ENCODE measurements around the gene ADGRL1. TPM values are rescaled to one million over a fixed set of nuclear protein-coding genes. Genes with fewer than 3 reads are reported as not detected.
A peak's percentile ranks its signal among the peaks of the same experiment; 100 is the strongest.
"Not testable (repeated sequence)": the region's sequence is repeated elsewhere in the genome, so short reads cannot be mapped to it uniquely, and the experiment has no call there.

Gene ADGRL1
- total and polyA plus RNA-seq, 8 donors, result 6.0 to 24.5 (median 13.3) TPM

DNA sequence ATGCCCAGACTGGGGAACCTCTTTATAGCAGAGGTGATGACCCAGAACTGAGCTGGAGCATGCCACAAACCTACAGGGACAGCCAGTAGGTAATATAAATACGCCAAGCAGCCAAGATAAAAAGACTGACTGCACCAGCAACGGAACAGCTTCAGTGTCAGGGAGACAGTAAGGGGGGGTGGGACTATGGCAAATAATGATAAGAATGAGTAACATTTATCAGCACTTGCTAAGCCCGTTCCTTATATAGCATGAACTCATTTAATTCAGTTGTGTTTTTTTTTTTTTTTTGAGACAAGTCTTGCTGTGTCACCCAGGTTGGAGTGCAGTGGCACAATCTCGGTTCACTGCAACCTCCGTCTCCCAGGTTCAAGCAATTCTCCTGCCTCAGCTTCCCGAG, 20.5 kb upstream of the ADGRL1 start:
- DNase-seq; H3K9me3 ChIP-seq; H3K36me3 ChIP-seq; intact Hi-C loops (cut with DNase I; ENCODE audit: low total_unique reads); H3K27me3 ChIP-seq; H3K4me1 ChIP-seq; H3K4me3 ChIP-seq: not testable (repeated sequence)
- WGBS, 5 donors, result 37 to 75% (median 60%) methylated on average over 6 of the region's 6 CpGs
- peak overlapping the region in 1 of 5 donors; percentile 14 for H3K27ac ChIP-seq

DNA sequence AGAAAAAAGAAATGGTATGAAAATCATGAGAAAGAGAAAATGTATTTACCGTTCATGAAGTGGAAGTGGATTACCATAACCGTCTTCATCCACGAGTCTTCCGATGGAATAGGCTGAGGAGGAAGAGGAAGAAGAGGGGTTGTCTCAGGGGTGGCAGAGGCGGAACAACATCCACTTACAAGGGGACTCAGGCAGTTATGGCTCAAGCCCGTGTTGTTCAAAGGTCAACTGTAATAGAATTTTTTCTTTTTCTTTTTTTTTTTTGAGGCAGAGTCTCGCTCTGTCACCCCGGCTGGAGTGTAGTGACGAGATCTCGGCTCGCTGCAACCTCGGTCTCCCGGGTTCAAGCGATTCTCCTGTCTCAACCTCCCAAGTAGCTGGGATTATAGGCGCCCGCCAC, 16.9 kb upstream of the ADGRL1 start:
- no peak for TF ChIP-seq EP300 (IDR thresholded peaks at IDR 0.05)
- TF ChIP-seq POLR2AphosphoS5 (IDR thresholded peaks at IDR 0.05), result no peak
- TF ChIP-seq, protein P1, sequence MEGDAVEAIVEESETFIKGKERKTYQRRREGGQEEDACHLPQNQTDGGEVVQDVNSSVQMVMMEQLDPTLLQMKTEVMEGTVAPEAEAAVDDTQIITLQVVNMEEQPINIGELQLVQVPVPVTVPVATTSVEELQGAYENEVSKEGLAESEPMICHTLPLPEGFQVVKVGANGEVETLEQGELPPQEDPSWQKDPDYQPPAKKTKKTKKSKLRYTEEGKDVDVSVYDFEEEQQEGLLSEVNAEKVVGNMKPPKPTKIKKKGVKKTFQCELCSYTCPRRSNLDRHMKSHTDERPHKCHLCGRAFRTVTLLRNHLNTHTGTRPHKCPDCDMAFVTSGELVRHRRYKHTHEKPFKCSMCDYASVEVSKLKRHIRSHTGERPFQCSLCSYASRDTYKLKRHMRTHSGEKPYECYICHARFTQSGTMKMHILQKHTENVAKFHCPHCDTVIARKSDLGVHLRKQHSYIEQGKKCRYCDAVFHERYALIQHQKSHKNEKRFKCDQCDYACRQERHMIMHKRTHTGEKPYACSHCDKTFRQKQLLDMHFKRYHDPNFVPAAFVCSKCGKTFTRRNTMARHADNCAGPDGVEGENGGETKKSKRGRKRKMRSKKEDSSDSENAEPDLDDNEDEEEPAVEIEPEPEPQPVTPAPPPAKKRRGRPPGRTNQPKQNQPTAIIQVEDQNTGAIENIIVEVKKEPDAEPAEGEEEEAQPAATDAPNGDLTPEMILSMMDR (IDR thresholded peaks at IDR 0.05), result no peak
- TF ChIP-seq POLR2A (IDR thresholded peaks at IDR 0.05), result no peak
- no peak for DNase-seq
- Histone ChIP-seq H3K36me3 (no peaks in the 10 kb centered on the region), H3K27ac (no peak overlapping the region), H3K27me3 (no peaks in the 10 kb centered on the region), H3K4me1 (peaks cover 0 to 10% (median 3%) of the 10 kb centered on the region in 4 donors), H3K9me3 (no peaks in the 10 kb centered on the region), H3K4me3 (no peak overlapping the region)
- intact Hi-C loops (cut with DNase I; ENCODE audit: low total_unique reads), result no loop called here
- WGBS, 5 donors, result 83 to 93% (median 89%) methylated on average over 16 of the region's 16 CpGs

DNA sequence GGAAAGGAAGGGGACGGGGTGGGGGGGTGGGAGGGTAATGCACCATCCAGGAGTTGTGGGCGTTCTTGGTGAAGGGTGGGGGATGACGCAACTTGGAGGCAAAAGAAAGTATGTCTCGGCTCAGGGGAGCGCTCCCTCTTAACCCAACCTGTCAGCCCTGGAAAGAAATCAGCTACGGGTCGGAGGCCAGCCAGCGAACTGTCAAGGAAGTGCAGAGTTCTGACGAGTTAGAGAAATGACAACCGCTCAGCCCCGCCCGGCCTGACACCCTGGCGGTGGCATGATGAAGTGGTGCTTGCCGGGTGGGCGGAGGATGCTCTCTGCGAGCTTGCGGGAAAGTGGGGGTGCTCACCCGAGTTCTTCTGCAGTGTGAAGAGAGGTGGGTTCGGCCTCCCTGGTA, 15.4 kb upstream of the ADGRL1 start:
- intact Hi-C loops (cut with DNase I; ENCODE audit: low total_unique reads); H3K9me3 ChIP-seq; H3K4me3 ChIP-seq; H3K36me3 ChIP-seq; H3K27me3 ChIP-seq; H3K27ac ChIP-seq: not testable (repeated sequence)
- TF ChIP-seq, protein P1 (IDR thresholded peaks at IDR 0.05), result peak in 1 of 7 experiments; percentile 19
- peak; percentile 31 to 64 for DNase-seq
- peaks cover 0 to 23% (median 16%) of the 10 kb centered on the region in 4 donors for H3K4me1 ChIP-seq
- WGBS, 5 donors, result 6 to 15% (median 8%) methylated on average over 14 to 19 of the region's 19 CpGs

DNA sequence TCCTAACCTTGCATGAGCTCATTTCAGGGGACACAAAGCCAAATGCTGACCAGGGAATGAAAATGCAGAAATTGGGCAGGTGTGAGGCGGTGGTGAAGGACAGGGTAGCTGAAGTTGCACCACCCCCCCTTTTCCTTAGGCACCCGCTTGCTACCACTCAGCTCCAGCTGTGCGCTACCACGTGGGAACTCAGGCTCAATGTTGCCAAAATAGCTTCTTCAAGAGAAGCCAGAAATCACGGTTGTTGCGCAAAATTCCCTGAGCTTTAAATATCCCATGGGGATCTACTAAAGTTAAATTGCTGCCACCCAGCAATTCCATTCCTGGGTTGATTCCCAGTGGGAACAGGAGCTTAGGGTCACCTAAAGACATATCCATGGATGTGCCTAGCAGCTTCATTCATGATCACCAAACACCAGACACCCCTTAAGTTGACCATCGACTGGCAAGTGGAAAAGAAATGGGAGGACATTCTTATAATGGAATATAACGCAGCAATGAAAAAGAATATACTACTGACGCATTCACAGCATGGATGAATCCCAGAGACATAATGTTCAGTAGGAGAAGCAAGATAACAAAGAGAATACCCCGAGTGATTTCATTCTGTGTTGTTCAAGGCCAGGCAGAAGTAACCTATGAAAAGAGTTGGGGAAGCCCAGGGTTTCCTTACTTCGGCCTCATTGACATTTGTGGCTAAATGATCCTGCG, 12.8 kb upstream of the ADGRL1 start:
- Histone ChIP-seq H3K4me3 (no peak overlapping the region), H3K27me3 (no peaks in the 10 kb centered on the region), H3K27ac (peak overlapping the region in 3 of 5 donors; percentile 24 to 70 (median 39)), H3K4me1 (peaks cover 0 to 25% (median 16%) of the 10 kb centered on the region in 4 donors), H3K36me3 (no peaks in the 10 kb centered on the region), H3K9me3 (no peaks in the 10 kb centered on the region)
- no peak for DNase-seq
- TF ChIP-seq EP300 (IDR thresholded peaks at IDR 0.05) (no peak), POLR2A (IDR thresholded peaks at IDR 0.05) (no peak), POLR2AphosphoS5 (IDR thresholded peaks at IDR 0.05) (no peak)
- TF ChIP-seq, protein P1 (IDR thresholded peaks at IDR 0.05), result no peak
- intact Hi-C loops (cut with DNase I; ENCODE audit: low total_unique reads), result no loop called here
- 78 to 84% (median 80%) methylated on average over 12 of the region's 12 CpGs for WGBS, 5 donors

DNA sequence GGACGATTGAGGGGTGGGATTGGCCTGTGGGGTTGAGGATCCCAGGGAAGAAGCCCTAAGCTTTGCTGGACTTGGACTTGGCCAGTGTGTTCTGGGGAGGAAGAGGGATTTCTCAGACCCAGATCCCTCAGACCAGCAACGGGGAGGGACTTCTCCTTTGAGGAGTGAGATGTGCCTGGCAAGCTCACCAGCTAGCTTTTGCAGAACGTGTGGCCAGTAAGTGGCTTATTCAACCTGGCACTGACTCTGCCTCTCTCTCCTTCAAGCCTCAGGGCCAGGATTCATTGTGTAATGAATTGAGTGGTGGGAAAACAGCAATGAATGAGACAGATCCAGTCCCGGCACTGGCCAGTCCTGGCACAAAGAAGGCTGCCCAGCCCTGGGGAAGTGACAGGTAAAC, 11.9 kb upstream of the ADGRL1 start:
- not testable (repeated sequence) for H3K27me3 ChIP-seq
- peak overlapping the region in 1 of 5 donors; percentile 32 for H3K27ac ChIP-seq

More for the DNA sequence above, 11.9 kb upstream of the ADGRL1 start:
- H3K9me3 ChIP-seq; intact Hi-C loops (cut with DNase I; ENCODE audit: low total_unique reads); DNase-seq; H3K4me3 ChIP-seq; H3K36me3 ChIP-seq: not testable (repeated sequence)
- WGBS, 5 donors, result 17 to 35% (median 20%) methylated on average over 4 of the region's 4 CpGs
- peaks cover 0 to 25% (median 16%) of the 10 kb centered on the region in 4 donors for H3K4me1 ChIP-seq

Measured in stomach (tissue), 9 donors.